Effector memory CD4-positive, alpha-beta T cell (primary cell): Measurements from ENCODE around the gene ADAMTS2.
A peak's percentile ranks its signal among the peaks of the same experiment; 100 is the strongest.

Source experiments
- DNase-seq, 3 donors: peaks; one replicate each; pipeline ENCODE4 v3.0.0-alpha.2; 2020
- H3K27ac ChIP-seq: 2 replicates; pipeline ENCODE4 v1.7.0; 2013; ENCODE audit warnings: mild to moderate bottlenecking, low read length, moderate library complexity; ENCODE audit not compliant: insufficient read depth, poor library complexity, severe bottlenecking
- H3K27me3 ChIP-seq: replicated peaks from 2 replicates; pipeline ENCODE4 v1.7.0; 2013; ENCODE audit warnings: mild to moderate bottlenecking, low read length; ENCODE audit not compliant: insufficient read depth, control insufficient read depth, poor library complexity, severe bottlenecking
- H3K36me3 ChIP-seq: 2 replicates; pipeline ENCODE4 v1.7.0; 2013; ENCODE audit warnings: mild to moderate bottlenecking, low read length, moderate library complexity; ENCODE audit not compliant: control insufficient read depth, insufficient read depth
- H3K4me1 ChIP-seq: 2 replicates; pipeline ENCODE4 v1.7.0; 2013; ENCODE audit warnings: low read length, mild to moderate bottlenecking; ENCODE audit not compliant: control insufficient read depth, insufficient read depth, poor library complexity, severe bottlenecking
- H3K4me3 ChIP-seq: 2 replicates; pipeline ENCODE4 v1.7.0; 2013; ENCODE audit warnings: low read length, low read depth, mild to moderate bottlenecking; ENCODE audit not compliant: insufficient read depth, poor library complexity, severe bottlenecking
- H3K9me3 ChIP-seq: 2 replicates; pipeline ENCODE4 v1.7.0; 2013; ENCODE audit warnings: mild to moderate bottlenecking, low read length, moderate library complexity; ENCODE audit not compliant: control insufficient read depth

The ADAMTS2 gene

DNA sequence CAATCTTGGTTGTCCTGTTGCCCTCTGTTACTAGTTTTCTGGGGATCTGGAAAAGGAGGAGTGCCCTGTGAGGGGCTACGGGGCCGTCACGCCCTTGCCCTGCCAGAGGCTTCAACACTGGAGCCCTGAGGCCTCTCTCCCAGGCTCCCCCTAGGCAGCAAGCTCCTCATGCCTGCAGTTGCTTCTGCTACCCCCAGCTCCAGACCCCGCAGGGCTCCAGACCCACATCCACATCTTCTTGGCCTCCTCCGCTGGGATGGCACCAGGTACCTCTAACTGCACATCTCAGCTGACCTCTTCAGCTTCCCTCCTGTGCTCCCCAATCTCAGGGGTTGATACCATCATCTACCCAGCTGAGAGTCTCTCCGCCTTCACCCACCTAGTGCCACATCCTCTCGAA lies 169.1 kb downstream of the ADAMTS2 start:
- no peaks in the 10 kb centered on the region for H3K27me3 ChIP-seq
- DNase-seq, result no peak
- H3K4me1 ChIP-seq, result no peaks in the 10 kb centered on the region
- no peaks in the 10 kb centered on the region for H3K36me3 ChIP-seq
- H3K27ac ChIP-seq, result no peak overlapping the region
- no peaks in the 10 kb centered on the region for H3K9me3 ChIP-seq
- H3K4me3 ChIP-seq, result no peak overlapping the region

DNA sequence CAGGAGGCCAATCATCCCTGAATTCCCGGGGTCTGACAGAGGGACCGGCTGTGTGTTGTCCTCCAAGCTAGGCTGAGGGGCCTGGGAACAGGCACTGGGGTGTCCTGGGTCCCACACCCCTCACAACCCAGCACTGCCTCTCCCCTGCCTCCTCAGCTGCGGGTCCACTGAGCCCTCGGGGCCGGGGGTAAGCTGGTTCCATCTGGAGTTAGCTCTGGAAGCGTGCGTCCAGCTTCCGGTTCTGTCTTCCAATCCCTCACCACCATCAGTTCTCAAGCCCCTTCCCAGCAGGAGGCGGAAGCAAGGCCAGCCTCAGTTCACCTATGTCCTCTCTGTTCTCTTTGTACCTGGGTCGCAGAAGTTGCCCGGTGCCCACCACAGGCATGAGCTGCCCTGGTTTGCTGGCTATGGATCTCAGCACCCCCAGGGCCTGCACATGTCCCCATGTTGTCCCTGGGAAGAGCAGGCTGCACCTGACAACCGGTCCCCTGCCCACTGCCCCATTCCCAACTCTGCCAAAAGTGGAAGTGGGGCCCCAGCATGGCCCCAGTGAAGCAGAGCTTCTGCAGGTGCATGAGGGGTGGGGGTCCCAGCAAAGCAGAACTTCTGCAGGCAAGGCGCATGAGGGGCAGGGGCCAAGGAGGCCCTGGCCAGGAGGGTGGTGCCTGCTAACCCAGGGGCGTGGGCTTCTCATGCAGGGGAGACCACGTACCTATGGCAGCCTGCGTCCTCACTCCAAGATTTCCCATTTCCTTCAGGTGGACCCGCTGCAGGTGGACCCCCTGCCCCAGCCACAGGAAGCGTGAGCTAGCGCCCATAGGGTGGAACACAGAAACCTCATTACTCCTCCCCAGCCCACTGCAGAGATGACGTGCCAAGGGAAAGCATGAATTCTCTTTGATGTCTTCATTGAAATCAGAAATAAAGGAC lies 173.2 kb downstream of the ADAMTS2 start:
- no peak for DNase-seq
- H3K36me3 ChIP-seq, result no peaks in the 10 kb centered on the region
- H3K4me3 ChIP-seq, result no peak overlapping the region
- no peaks in the 10 kb centered on the region for H3K27me3 ChIP-seq
- no peaks in the 10 kb centered on the region for H3K9me3 ChIP-seq
- no peak overlapping the region for H3K27ac ChIP-seq
- H3K4me1 ChIP-seq, result peaks cover 6% of the 10 kb centered on the region

DNA sequence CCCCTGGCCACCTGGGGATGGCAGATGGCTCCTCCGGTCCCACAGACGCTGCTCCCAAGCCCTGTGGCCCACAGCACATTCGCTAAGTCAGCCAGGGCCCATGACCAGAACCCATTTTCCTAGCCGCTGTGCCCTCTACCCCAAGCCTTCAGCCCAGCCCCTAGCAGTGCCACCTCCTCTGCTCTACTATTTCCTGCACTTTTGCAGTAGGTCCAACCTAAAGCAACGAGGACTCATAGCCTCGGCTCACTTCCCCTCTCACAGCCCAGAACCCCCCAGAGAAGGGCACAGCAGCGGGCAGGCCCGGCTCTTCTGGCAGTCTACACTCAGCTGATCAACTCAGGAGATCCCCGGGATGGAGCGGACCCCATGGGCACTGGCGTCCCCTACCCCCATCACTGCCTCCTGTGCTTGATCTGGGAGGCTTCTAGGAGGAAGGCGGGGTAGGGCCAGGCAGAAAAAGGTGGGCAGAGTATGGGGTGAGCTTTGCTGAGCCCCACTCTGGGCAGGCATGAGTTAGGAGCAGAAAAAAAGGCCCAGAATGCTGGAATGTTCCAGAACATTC lies 173.9 kb downstream of the ADAMTS2 start:
- H3K4me3 ChIP-seq, result no peak overlapping the region
- no peak for DNase-seq
- no peaks in the 10 kb centered on the region for H3K27me3 ChIP-seq
- H3K36me3 ChIP-seq, result no peaks in the 10 kb centered on the region
- H3K4me1 ChIP-seq, result peaks cover 6% of the 10 kb centered on the region
- H3K27ac ChIP-seq, result no peak overlapping the region
- H3K9me3 ChIP-seq, result no peaks in the 10 kb centered on the region

DNA sequence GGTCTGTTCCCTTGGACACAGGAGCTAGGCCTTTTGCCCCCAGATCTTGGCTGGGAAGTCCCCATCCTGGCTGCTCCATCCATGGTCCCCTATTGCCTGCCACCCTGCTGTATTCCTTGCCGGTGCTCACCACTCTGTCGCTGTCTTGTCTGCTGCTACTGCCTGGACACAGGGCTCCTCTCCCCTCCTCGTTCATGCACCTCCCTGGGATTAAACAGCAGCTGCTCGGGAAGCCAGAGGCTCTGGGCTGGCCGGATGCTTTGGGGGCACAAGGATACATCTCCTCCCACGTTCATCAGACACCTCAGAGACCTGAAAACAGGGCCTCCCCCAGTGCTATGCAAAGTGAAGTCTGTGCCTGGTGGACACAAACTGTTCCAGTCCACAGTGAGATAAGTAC lies 174.7 kb downstream of the ADAMTS2 start:
- Histone ChIP-seq H3K9me3 (no peaks in the 10 kb centered on the region), H3K27me3 (no peaks in the 10 kb centered on the region), H3K4me1 (peaks cover 6% of the 10 kb centered on the region), H3K27ac (no peak overlapping the region), H3K36me3 (no peaks in the 10 kb centered on the region), H3K4me3 (no peak overlapping the region)
- DNase-seq, result no peak

DNA sequence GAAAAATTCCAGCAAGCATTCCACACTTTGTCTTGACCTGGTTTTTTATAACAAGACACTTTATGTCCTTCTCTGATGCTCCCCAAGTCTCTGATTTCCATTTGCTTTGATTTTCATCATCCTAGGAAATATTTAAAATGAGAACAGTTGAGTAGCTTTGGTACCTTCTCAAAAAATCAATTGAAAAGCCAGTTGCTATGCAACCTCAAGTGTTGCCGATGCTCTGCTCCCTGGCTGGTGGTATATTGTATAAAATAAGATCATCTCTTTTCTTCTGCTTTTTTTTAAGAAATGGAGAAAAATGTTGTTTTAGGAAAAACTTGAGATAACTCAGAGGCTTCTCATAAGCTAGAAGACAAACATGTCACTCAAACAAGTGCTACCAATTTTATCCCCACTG lies 175.4 kb downstream of the ADAMTS2 start:
- Histone ChIP-seq H3K36me3 (no peaks in the 10 kb centered on the region), H3K9me3 (no peaks in the 10 kb centered on the region)
- DNase-seq, result no peak

DNA sequence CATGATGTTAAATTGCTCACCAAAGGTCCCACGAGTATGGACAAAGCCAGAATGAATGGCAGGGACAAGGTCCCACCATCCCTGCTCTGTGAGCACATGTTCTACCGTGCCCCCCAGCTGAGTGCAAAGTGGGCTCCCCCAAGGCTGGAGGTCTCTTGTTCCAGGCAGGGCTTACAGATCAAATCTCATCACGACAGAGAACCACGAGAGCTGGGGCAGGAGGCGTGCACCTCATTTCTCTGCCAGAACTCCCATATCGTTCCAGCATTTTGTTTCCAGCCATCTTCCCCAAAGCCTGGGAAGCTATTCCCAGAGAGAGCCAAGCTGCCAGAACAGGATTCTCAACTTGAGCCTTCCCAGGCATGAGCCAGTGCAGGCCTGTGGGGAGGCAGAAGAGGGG lies 176.6 kb downstream of the ADAMTS2 start:
- no peaks in the 10 kb centered on the region for H3K36me3 ChIP-seq
- no peak overlapping the region for H3K27ac ChIP-seq
- H3K9me3 ChIP-seq, result no peaks in the 10 kb centered on the region
- H3K4me3 ChIP-seq, result no peak overlapping the region
- peaks cover 6% of the 10 kb centered on the region for H3K4me1 ChIP-seq
- H3K27me3 ChIP-seq, result no peaks in the 10 kb centered on the region
- DNase-seq, result no peak

More for the DNA sequence above, 175.4 kb downstream of the ADAMTS2 start:
- Histone ChIP-seq H3K27me3 (no peaks in the 10 kb centered on the region), H3K4me3 (no peak overlapping the region), H3K4me1 (peaks cover 6% of the 10 kb centered on the region), H3K27ac (no peak overlapping the region)

DNA sequence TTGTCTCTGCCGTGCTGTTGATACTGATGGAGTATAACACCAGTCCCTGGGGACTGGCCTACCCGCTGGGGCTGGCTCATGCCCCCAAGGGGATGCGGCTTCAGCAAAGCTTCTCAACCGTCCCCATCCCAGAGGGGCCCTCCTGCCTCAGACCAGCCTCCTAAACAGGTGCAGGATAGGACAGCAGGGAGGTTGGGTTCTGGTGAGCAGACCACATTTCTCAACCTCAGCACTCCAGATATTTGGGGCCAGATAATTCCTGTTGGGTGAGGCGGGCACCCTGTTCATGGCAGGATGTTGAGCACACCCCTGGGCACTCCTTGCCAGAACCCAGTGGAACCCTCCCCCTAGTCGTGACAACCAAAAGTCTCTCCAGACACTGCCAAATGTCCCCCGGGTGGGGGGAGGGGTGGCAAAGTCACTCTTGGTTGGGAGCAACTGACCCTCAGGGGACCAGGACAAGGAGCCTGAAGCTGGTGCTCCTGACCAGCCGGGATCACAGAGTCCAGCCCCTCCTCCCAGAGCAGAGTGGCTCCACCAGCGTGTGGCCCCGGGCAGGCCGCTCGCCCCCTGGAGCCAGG lies 177.3 kb downstream of the ADAMTS2 start:
- DNase-seq, result no peak
- H3K4me3 ChIP-seq, result no peak overlapping the region
- peaks cover 6% of the 10 kb centered on the region for H3K4me1 ChIP-seq
- H3K9me3 ChIP-seq, result no peaks in the 10 kb centered on the region
- H3K27me3 ChIP-seq, result no peaks in the 10 kb centered on the region
- H3K27ac ChIP-seq, result no peak overlapping the region
- no peaks in the 10 kb centered on the region for H3K36me3 ChIP-seq

DNA sequence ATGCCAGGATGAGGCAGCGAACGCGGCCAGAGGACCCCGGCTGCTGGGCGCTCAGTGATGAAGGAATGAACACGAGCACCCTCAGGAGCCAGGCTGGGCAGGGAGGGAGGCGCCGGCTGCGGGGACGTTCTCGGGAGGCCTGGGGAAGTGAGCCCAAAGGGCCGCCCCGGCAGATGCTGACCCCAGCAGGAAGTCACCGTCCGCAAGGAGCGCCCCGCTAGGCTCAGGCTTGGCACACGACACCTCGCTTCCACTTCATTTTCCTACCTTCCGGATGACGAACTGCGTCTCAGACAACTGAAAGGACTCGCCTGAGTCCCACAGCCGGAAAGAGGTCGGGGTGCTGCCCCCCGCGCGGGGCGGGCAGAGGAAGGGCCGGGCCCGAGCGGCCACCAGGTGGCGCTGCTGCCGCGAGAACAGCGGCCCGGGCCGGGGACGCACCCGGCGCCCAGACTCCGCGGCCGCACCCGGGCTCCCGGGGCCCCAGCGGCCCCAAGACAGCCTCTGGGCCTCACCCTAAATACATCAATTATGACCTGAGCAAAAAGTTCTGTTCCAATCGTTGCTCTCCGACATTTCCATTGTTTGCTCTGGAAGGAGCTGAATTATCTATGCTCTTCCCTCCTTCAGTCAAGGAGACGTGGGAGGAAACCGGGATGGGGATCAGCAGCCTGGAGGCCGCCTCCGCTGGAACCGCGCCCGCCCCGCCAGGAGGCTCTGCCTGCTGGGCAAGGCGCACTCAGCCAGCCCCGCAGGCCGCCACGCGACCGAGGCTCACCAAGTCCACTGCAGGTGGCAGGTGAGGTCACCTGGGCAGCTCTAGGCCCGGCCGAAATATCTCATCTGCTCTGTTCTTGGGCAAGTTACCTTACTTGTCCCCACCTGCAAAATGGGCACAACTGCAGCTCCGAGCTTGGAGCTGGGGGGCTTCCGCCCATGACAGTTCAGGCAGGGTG lies 178.1 kb downstream of the ADAMTS2 start:
- Histone ChIP-seq H3K36me3 (no peaks in the 10 kb centered on the region), H3K4me3 (peak overlapping the region; percentile 31), H3K27ac (no peak overlapping the region), H3K9me3 (no peaks in the 10 kb centered on the region), H3K27me3 (no peaks in the 10 kb centered on the region), H3K4me1 (peaks cover 6% of the 10 kb centered on the region)
- peak in 2 of 3 donors; percentile 8 to 23 for DNase-seq

DNA sequence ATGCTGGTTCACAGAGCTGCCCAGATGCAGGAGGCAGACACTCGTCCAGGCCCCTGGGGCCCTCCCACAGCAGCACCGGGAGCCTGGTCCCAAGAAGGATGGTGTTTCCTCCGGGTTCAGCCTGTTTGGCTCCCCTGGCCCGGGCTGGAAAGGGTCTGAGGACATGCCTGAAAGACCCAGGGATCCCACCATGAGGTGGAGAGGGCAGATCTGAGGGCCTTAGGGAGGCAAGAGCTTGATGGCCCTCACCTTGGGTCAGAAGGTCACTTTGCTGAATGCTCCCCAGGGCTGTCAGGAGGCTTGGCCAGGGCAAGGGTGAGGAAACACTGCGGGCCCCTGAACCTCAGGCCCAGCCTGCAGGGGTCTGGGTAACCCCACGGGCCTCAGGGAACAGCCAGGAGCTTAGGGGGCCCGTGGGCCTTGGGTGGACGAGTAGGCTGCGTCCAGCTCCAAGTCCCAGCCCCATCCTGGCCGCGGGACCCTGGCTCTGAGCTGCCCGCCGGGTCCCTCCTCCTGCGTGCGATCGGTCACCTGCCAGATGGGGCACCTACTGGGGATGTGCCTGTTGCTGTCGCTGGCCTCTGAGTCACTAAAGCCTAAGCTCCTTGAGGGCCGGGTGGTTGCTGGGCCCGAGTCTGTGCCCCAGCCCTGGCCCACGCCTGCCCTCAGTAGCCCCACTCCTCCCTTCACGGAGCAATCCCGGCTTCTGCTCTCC lies 178.9 kb downstream of the ADAMTS2 start:
- H3K9me3 ChIP-seq, result no peaks in the 10 kb centered on the region
- no peak overlapping the region for H3K4me3 ChIP-seq
- H3K4me1 ChIP-seq, result peaks cover 6% of the 10 kb centered on the region
- H3K27me3 ChIP-seq, result no peaks in the 10 kb centered on the region
- H3K36me3 ChIP-seq, result no peaks in the 10 kb centered on the region
- no peak overlapping the region for H3K27ac ChIP-seq
- DNase-seq, result no peak
